NCI-H345 treated with DMSO at 0.1 percent for 48 hours (cell line): Measurements from ENCODE around the gene SPTLC2.

Source experiments
- DNase-seq: peaks from one replicate; lab custom pipeline; 2025; ENCODE audit not compliant: unreplicated experiment; lab: John Stamatoyannopoulos, UW

SPTLC2 gene

GRCh38 chr14:77508249-77508648 lies 108.2 kb downstream of the SPTLC2 start:
- no peak for DNase-seq

- no peak for DNase-seq
Measured at GRCh38 chr14:77507762-77508161, 108.7 kb downstream of the SPTLC2 start.

GRCh38 chr14:77505031-77505430 lies 111.4 kb downstream of the SPTLC2 start:
- no peak for DNase-seq

GRCh38 chr14:77503138-77503537 lies 113.3 kb downstream of the SPTLC2 start:
- no peak for DNase-seq

- DNase-seq = no peak
Measured at GRCh38 chr14:77502109-77502782, 114.2 kb downstream of the SPTLC2 start.

- peak; percentile 11 for DNase-seq
Measured at GRCh38 chr14:77498984-77499527, 117.4 kb downstream of the SPTLC2 start.

- DNase-seq = no peak
Measured at GRCh38 chr14:77498120-77498979, 118.1 kb downstream of the SPTLC2 start, which contains the start of gene ISM2. Gene ISM2 (minus strand): TSS chr14:77498816. CDS start chr14:77498793, 23 bp downstream.

GRCh38 chr14:77495334-77495733 lies 121.1 kb downstream of the SPTLC2 start:
- no peak for DNase-seq

- no peak for DNase-seq
Measured at GRCh38 chr14:77491056-77491455, 125.4 kb downstream of the SPTLC2 start.

- no peak for DNase-seq
Measured at GRCh38 chr14:77490347-77490986, 126.0 kb downstream of the SPTLC2 start.

GRCh38 chr14:77489041-77489440 lies 127.4 kb downstream of the SPTLC2 start:
- DNase-seq = no peak

- no peak for DNase-seq
Measured at GRCh38 chr14:77488558-77488957, 127.9 kb downstream of the SPTLC2 start.

GRCh38 chr14:77485901-77486678 lies 130.3 kb downstream of the SPTLC2 start:
- DNase-seq = no peak

GRCh38 chr14:77485256-77485655 lies 131.2 kb downstream of the SPTLC2 start:
- DNase-seq = no peak

- no peak for DNase-seq
Measured at GRCh38 chr14:77482422-77482821, 134.0 kb downstream of the SPTLC2 start.

GRCh38 chr14:77478796-77479195 lies 137.6 kb downstream of the SPTLC2 start:
- DNase-seq = no peak

GRCh38 chr14:77478029-77478428 lies 138.4 kb downstream of the SPTLC2 start:
- no peak for DNase-seq

- no peak for DNase-seq
Measured at GRCh38 chr14:77475432-77476115, 140.9 kb downstream of the SPTLC2 start.

GRCh38 chr14:77474479-77475177 lies 141.8 kb downstream of the SPTLC2 start:
- DNase-seq = no peak
